ENCODE measurements around the gene MTURN.

MTURN gene

DNA sequence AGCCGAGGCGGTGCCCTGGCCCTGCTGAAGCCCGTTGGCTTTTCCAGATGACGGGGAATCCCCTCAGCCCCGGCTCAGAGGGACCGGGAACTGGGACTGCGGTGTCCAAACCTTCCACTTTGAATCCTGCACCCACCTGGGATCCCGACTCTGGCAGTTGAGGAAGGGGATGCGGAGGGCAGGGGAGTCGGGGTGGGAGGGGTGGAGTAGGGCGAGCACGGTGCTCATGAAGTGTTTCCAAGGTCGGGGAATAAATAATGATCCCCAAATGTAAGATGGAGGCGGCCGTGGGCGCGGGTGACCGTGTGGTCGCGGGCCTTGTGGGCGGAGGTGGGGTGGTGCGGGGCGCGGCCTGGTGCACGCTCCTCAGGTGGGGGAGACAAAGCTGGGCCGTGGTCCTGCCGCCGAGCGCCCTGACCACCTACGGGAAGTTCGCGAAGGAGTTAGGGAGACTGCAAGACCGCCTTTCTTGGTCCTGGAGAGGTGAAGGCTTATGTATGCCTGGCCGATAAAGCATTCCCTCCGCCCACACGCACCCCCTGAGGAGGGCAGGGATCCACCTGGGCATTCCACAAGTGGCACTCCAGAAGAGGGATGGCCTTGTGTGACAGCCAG lies 1.4 kb downstream of the MTURN start:
- no peak for DNase-seq

DNA sequence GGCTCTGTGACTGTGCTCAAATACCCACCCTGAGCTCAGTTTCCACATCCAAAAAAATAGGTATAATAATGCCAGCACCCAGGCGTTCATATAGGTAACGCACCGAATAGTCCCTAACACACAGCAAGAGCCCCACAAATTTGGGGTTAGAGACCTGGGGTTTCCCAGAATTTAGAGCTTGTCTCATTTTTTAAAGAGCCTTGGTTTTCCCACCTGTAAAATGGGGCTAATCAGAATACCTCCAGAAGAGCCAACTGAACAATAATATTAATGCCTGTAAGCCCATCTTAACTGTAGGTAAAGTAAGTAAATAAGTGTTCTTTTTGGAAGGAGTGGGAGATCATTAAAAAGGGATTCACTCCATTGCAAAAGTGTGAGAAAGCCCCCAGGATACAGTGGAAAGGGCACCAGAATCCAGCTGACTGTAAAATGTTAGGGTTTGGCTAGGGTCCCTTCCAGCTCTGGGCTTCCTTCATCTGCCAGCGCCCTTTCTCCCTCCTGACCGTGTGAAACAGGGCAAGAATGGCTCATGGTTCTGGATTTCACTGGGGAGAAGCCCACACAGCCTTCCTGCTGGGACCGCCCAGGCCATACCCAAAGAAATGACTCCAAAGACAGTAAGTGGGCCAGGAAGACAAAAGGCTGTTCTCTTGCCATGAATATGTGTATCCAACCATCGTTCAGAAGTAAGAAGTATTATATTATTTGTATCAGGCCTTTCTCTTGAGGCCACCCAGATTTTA lies 2.1 kb downstream of the MTURN start:
- no peak for DNase-seq

DNA sequence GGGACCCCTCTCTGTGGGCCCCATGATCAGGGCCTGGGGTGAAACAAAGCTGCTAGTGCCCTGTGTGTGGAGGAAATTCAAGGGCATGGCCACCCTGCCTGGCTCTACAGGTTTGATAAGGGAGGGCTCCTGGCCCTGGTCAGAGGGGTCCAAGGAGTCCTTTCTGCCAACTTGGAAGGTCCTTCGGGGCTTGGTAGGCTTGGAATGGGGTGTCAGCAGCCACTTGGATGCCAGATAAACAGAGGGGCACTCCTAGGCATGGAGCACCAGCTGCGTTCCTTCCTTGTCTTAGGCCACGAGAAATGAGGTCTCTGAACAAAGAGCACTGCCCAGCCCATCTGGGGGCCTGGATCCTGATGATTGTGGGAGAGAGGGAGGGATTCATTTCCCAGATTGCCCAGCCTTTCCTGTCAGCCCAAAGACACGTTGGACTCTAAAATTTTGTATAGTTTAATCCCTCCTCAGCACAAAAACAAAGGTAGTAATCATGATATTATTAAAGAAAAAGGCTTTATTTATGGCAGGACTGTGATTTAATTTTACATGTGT lies 5.1 kb downstream of the MTURN start:
- DNase-seq: no peak

DNA sequence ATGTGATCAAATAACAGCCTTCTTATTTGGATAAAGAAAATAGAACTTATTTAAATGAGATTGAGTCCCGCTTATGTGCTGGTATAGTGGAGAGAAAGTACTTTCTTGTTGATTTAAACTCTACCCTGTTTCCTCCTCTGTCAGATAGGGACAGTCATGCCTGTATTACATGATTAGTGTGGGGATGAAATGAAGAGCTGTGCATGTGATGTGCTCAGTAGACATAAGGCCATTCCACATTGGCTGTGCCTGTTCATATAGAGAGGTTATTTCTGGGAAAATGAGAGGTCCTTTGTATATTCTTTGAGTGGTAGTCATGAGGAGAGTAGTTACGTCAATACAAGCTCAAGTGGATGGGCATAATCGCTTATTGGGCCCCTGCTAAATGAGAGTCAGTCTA lies 5.7 kb downstream of the MTURN start:
- DNase-seq: no peak

DNA sequence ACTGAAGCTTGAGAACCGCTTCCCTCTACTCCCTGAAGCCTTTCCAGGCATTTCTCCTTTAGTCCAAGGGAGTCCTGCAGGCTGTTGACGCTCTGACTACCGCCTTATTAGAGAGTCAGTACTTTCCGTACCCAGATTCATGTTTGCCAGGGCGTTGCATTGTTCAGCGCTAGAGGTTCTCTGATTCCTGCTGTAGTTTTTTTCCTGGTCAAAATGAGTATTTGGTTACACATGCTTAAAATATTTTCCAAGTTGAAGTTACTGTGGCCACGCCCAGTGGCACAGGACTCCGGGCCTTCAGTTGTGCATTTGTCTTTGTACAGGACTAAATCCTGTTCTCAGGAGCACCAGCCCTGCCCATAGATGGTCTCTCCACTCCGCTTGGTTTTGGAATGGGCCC lies 7.9 kb downstream of the MTURN start:
- no peak for DNase-seq

DNA sequence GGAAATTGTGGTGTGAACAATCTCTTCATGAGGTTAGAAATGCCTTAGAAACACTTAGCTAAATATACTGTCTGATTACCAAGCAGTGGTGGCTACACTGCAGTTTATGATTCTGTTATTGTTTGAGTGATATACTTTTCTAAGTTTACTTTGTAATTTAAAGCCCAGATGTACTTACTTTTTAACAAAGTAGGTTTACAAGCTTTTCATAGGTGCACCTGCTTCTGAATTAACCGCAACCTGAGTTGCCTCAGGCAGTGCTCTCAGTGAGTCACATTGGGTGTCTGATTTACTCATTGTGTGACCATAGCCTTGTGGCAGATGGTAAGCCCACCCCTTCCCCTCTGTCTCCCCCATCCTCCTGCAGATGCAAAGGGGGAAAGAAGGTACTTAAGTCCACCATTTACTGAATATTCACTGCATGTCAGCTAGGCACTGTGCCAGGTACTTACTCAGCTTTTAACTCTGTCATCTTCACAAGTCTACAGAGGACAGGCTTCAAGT lies 9.0 kb downstream of the MTURN start:
- no peak for DNase-seq

DNA sequence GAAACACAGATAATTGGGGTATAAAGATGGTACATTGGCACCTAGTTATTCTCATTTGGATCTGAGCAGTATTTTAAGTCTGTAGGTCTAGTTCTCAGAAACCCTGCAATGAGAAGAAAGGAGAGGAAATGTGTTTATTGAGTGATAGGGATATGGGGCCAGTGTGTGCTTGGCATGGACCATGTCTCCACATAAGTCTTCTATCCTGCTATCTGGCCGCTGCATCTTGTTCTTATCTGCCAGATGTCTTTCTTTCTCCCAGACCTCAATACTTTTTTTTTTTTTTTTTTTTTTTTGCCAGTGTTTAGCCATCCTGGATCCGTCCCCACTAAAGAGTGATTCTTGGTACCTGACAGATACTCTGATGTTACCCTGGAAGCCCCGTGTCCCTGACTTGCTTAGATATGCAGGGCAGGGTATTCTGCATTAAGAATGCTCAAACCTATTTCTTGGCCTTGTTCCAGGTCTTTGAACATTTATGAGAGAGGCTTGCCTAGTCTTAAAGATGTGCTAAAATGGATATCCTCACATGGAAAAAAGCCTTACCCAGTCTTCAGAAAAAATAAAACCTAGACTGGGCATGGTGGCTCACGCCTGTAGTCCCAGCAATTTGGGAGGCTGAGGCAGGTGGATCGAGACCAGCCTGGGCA lies 10.0 kb downstream of the MTURN start:
- DNase-seq: no peak

DNA sequence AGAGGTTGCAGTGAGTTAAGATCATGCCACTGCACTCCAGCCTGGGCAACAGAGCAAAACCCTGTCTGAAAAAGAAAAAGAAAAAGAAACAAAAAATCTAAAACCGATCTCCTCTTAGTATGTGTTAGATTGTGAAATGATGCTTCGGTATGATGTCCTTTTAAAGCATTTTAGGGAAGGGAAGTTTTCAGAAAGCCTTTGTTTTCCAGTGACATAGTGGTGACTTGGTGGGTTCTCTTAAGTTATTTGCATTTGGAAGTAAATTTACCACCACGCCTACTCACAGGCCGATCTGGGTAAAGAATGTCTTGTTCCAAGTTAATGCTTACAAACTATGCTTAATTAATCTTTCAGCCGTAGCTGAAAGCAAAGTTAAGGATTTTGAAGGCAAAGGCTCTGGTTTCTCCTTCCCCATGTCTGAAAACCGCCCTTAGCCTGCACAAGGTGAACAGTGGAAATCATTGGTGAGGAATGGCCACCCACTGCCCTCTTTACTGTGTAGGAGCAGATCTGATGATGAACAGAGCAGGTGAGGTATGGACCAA lies 10.7 kb downstream of the MTURN start:
- DNase-seq: no peak

DNA sequence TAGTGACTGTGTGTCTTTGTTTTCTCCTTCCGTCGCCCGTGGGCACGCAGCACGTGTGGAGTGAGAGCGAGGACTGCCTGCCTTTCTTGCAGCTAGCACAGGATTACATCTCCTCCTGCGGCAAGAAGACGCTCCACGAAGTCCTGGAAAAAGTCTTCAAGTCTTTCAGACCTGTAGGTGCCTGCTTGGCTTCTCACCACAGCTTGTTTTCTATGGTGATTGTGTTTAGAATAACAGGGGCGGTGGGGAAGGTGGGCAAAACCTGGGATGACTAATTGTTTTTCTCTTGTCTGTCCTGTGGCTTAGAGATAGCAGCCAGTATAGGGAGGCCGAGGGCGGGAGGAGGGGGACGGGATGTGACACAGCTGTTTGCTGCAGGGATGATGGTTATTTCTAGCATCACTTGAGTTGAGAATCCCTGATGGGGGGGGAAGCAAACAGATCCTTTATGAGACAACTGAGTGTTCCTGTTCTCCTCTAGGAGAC lies 11.4 kb downstream of the MTURN start:
- no peak for DNase-seq

DNA sequence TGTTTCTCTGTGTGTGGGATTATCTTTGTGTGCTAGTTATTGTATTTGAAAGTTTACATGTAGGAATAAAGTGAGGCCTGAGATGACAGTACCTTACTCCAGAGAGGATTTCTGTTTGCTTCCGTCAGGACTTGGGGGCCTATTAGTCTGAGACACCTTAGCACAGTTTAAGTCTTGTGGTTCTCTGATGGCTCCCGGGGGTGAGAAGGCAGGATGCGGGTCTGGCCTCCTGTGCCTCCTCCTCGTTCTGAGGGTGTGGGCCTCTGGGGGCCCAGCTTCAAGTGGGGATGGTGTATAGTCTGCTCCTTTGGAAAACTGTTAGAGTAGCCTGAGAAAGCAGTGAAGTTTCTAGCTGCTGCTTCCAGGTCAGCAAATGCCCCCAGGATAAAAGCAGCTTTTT lies 12.4 kb downstream of the MTURN start:
- DNase-seq: no peak

DNA sequence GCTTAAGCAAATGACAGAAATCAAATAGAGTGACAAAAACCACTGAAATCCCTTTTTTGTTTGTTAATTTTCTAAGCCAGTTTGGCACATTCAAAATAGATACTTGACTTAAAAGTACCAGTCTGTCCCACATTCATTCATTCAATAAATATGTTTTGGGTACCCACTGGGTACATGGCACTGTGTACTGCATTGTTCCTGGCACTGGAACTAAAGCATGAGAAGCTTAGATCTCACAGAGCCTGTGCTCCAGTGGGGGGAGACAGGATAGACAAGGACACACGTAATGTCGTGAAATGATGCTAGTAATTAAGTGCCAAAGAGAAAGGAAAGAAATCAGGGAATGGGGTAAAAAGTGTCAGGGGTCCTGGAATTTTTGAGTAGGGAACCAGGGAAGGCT lies 13.0 kb downstream of the MTURN start:
- no peak for DNase-seq

DNA sequence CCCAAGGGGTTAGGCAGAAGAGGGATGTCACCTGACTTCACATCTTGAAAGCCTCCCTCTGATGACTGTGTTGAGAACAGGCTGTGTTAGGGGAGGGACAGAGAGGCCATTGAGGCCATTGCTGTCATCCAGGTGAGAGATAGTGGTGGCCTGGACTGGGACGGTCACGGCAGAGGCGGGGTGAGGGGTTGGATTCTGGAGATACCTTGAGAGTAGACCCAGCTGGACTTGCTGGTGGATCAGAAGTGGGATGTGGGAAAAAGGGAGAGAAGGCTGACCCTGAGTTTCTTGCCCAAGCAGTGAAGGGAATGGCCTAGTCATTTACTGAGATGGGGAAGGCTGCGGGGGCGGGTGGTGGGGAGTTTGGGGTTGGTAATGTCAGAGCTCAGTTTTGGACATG lies 13.6 kb downstream of the MTURN start:
- DNase-seq: no peak

DNA sequence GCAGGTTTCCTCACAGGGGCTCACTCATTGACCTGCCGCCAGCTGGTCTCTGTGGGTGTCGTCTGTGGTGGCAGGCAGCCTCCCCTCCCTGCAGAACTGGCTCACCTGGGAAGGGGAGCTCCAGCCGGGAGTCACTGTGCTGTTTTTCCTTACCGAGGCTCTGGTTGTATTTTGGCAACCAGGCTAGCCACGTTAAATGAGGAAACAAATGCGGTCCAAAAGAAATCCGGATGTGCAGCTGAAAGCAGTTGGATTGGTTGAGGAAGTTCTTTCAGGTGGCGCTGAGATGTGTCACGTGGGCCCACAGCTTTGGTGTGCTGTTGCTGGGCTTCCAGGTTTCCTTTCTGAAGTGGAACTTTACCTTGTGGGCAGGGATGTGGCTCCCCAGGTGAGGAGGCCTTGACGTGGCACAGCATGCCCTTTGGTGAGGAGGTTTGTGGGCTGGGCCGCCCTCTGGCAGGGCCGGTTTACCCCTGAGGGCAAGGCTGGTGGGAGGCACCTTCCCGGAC lies 14.2 kb downstream of the MTURN start:
- DNase-seq: no peak

DNA sequence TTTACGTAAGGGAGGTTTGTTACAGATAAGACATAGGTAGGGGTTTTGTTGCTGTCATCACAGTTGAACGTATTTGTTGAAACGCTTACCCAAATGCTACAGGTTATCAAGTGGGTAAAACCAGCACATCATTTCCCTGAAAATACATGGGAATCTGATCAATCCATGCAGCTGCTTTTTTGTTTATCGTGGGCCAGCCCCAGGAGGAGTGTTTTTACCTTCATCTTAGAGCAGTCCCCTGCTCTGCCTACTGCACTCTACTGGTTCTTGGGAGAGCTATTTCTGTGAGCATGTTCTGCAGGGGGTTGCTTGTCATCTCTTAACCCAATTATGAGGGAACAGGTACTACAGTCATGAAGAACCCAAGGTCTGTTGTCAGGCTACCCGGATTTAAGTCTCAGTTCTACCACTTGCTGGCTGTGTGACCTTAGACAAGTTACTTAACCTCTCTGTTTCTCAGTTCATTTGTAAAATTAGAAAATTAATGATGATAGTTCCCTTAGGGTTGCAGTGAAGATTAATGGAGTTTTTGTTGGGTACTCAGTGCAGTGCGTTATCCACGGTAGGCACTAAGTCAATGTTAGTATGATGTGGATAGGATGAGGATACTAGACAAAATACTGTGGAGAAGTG lies 15.0 kb downstream of the MTURN start:
- DNase-seq: no peak

DNA sequence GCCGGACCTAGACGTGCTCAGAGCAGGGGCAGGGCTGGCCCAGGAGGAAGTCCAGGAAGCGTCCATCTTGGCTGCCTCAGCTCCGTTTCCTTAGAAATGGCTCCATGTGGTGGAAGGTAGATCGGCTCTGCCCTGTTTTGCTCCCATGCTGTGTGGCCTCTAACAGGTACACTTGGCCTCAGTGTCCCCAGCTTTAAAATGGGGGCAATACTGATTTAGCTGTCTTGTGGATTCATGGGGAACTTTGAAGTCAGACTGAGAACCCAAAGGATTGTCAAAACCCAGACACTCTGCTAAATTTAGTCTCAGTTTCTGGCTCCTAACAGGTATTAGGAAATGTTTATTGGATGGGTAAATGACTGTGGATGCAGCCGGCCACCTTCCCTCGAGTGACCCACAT lies 15.9 kb downstream of the MTURN start:
- no peak for DNase-seq

DNA sequence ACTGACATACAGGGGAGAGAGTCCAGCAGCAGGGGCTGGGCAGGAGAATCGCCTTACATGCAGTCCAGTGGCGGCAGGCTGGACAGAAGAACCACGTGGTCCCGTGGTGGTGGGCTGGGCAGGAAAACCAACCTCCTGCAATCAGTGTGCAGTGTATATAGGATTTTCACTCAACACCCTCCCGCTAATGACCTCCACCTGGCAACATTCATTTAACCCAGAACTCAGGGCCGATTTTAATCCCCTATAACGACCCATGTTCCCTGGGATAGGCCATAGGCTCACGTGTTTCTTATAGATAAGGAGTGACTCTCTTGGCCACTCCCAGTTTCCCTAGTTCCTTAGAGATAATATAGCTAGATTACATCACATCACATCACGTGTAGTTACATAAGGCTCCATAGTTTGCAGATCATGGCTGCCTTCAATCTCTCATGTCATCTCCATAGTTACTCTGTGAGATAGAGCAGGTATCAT lies 19.4 kb downstream of the MTURN start:
- DNase-seq: no peak

DNA sequence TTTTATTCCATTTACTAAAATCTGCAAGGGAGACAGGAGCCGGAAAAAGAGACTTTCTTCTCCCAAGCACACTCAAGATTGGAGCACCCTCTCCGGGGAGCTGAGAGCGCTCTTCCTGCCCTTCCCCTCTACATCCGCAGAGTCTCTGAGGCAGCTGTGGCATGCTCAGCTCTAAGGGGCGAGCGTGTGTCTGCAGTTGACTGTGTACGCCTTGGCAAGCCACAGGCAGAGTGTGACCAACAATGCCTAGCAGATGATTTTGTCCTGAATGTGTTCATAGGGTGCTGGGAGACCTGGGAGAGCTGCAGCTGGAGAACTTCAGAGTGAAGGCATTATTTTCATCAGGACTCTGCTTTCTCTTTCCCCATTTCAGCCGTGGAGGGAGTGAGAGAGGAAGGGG lies 20.7 kb downstream of the MTURN start:
- DNase-seq: no peak

DNA sequence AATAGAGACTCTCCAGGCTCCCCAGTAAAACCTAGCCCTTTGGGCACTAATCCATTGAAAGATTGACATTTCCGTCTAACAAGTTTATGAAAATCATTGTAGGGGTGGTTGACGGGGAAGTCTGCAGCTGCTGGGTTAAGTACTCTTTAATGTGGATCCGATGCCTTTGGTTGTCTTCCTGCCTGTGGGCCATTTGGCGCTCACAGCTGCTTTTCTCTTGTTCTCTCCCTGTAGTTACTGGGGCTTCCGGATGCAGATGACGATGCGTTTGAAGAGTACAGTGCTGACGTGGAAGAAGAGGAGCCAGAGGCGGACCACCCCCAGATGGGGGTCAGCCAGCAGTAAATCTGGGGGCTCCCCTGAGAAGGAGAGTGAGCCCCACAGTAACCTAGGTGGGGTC lies 22.4 kb downstream of the MTURN start:
- no peak for DNase-seq

DNA sequence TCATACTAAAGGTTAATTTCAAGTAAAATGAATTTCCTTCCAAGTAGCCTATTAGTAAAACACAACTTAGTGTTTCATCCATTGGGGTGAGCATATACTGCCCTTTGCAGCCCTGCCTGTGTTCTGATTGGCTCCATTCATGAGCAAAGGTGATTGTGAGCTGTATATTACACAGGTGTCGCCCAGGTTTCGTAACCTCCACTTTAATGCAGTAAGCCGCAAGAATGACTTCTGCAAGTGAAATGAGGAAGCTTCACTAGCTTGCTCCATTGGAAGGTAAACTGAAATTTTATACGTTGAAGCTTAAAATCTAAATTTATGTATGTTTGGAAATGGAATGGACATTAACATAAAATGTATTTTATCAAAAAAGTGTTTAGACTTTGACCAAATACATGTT lies 24.4 kb downstream of the MTURN start:
- DNase-seq: no peak

DNA sequence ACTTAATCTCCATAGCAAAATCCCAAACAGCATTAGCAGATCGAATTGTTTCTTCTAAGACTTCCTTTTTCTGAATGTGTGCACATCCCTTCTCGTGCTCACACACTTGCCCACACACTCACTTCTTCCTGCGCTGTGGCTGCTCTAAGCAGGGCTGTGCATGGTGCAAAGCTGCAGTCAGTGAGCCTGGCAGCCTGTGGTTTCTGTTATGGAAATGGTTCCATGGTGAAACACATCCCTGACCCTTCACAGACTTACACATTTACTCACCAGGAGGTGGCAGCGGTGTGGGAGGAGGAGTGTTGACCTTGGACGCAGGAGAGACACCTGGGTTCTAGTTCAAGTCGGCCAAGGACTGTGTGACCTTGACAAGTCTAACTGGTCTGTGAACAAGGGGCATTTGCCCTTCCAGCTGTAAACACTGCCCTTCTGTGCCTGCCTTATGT lies 24.9 kb downstream of the MTURN start:
- no peak for DNase-seq

DNA sequence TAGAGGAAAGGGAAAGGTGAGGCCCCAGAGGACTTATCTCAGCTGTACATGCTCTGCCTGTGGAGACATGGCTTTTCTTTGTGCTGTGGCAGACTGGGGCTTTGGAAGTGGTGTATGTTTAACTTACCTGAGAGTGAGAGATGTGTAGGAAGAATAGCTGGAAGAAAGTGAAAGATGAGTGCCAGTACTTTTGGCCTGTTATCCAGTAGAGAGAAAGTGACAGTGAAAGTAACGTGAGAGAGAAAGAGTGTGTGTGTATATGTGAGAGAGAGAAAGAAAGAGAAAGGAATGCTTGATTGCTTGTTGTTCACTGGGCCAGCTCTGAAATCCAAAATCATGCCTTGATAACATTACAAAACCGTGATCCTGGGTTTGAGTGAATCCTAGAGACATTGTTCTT lies 25.5 kb downstream of the MTURN start:
- DNase-seq: no peak

DNA sequence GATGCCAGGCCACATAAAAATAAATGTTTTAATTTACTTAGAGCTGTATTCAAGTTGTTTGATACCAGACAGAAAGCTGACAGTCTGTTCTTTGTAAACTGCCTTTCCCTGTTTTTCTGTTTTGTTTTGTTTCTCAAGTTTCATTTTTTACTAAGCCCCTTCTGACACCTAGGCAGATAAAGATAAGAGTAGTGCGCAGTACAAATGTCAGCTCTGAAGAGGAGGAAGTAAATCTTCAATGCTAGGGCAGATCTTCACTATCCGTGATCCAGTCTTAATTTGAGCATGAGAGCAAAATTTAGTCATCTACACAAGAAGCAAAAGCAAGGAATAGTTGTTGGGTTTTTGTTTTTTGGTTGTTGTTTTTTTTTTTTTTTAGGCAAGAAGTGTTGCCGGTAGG lies 27.3 kb downstream of the MTURN start:
- no peak for DNase-seq

All from stimulated activated CD4-positive, alpha-beta T cell treated with anti-CD3 and anti-CD28 coated beads, Interleukin-12 subunit alpha, Interleukin-12 subunit beta, amount 100 ng/mL, for 4 hours (primary cell).